ENCODE results near the gene ITK. TPM values are rescaled to one million over a fixed set of nuclear protein-coding genes. Genes with fewer than 3 reads are reported as not detected.

Gene ITK
- total and polyA plus RNA-seq, 4 donors: 0.35 to 1.5 (median 0.43) TPM

- TF ChIP-seq ZBTB33 (IDR thresholded peaks at IDR 0.05) (no peak), HNF4A (conservative IDR thresholded peaks at IDR 0.05) (no peak), FOXA1 (IDR thresholded peaks at IDR 0.05) (no peak), NR2F2 (IDR thresholded peaks at IDR 0.05) (no peak), MAX (IDR thresholded peaks at IDR 0.05) (no peak), JUND (IDR thresholded peaks at IDR 0.05) (no peak), SP1 (IDR thresholded peaks at IDR 0.05) (no peak), ATF3 (IDR thresholded peaks at IDR 0.05) (no peak)
Observed at GRCh38 chr5:157258450-157258849, 77.8 kb downstream of the ITK start (continued).

GRCh38 chr5:157259699-157260098 is 79.1 kb downstream of the ITK start:
- Histone ChIP-seq H3K27ac (ENCODE audit: low read depth in 1 of 2, low read length in 2 of 2) (no peak overlapping the region), H3K9me3 (ENCODE audit: control insufficient read depth in 4 of 4, low read length in 3 of 4) (no peaks in the 10 kb centered on the region), H3K4me3 (ENCODE audit: low read depth in 1 of 3, low read length in 3 of 3) (no peak overlapping the region), H3K9ac (ENCODE audit: low read depth in 1 of 2, low read length in 2 of 2) (no peak overlapping the region), H3K36me3 (ENCODE audit: control insufficient read depth in 4 of 4, insufficient read depth in 3 of 4, low read depth in 1 of 4, low read length in 3 of 4) (no peaks in the 10 kb centered on the region), H3K4me1 (ENCODE audit: control insufficient read depth in 4 of 4, insufficient read depth in 4 of 4, low read length in 3 of 4) (no peaks in the 10 kb centered on the region), H3K27me3 (ENCODE audit: control insufficient read depth in 4 of 4, insufficient read depth in 4 of 4, low read length in 3 of 4) (no peaks in the 10 kb centered on the region)
- no peak for DNase-seq (ENCODE audit: low spot score)
- TF ChIP-seq NR2F2 (IDR thresholded peaks at IDR 0.05): no peak
- no peak for TF ChIP-seq FOXA2 (IDR thresholded peaks at IDR 0.05)
- TF ChIP-seq GABPA (IDR thresholded peaks at IDR 0.05 in 1 of 2, conservative IDR thresholded peaks at IDR 0.05 in 1 of 2): no peak
- 89% methylated on average over 4 of the region's 4 CpGs for WGBS

GRCh38 chr5:157263496-157264090 is 83.0 kb downstream of the ITK start:
- H3K9me3 ChIP-seq (ENCODE audit: control insufficient read depth in 4 of 4, low read length in 3 of 4): no peaks in the 10 kb centered on the region
- no peak overlapping the region for H3K4me3 ChIP-seq (ENCODE audit: low read depth in 1 of 3, low read length in 3 of 3)
- H3K36me3 ChIP-seq (ENCODE audit: control insufficient read depth in 4 of 4, insufficient read depth in 3 of 4, low read depth in 1 of 4, low read length in 3 of 4): no peaks in the 10 kb centered on the region
- H3K9ac ChIP-seq (ENCODE audit: low read depth in 1 of 2, low read length in 2 of 2): no peak overlapping the region
- H3K27ac ChIP-seq (ENCODE audit: low read depth in 1 of 2, low read length in 2 of 2): no peak overlapping the region
- TF ChIP-seq ZBTB33 (IDR thresholded peaks at IDR 0.05) (no peak), RXRA (IDR thresholded peaks at IDR 0.05) (no peak), FOXA2 (IDR thresholded peaks at IDR 0.05) (no peak), GABPA (IDR thresholded peaks at IDR 0.05 in 1 of 2, conservative IDR thresholded peaks at IDR 0.05 in 1 of 2) (no peak)
- H3K27me3 ChIP-seq (ENCODE audit: control insufficient read depth in 4 of 4, insufficient read depth in 4 of 4, low read length in 3 of 4): no peaks in the 10 kb centered on the region
- peaks cover 5 to 16% (median 12%) of the 10 kb centered on the region in 4 donors for H3K4me1 ChIP-seq (ENCODE audit: control insufficient read depth in 4 of 4, insufficient read depth in 4 of 4, low read length in 3 of 4)
- DNase-seq (ENCODE audit: low spot score): no peak
- WGBS: 77% methylated on average over 7 of the region's 7 CpGs
